ENCODE data around the gene TIMM21. TPM values are rescaled to one million over a fixed set of nuclear protein-coding genes. Genes with fewer than 3 reads are reported as not detected.

TIMM21 gene
- total RNA-seq, 1 experiment from 2014 or later: 36.8 TPM

DNA sequence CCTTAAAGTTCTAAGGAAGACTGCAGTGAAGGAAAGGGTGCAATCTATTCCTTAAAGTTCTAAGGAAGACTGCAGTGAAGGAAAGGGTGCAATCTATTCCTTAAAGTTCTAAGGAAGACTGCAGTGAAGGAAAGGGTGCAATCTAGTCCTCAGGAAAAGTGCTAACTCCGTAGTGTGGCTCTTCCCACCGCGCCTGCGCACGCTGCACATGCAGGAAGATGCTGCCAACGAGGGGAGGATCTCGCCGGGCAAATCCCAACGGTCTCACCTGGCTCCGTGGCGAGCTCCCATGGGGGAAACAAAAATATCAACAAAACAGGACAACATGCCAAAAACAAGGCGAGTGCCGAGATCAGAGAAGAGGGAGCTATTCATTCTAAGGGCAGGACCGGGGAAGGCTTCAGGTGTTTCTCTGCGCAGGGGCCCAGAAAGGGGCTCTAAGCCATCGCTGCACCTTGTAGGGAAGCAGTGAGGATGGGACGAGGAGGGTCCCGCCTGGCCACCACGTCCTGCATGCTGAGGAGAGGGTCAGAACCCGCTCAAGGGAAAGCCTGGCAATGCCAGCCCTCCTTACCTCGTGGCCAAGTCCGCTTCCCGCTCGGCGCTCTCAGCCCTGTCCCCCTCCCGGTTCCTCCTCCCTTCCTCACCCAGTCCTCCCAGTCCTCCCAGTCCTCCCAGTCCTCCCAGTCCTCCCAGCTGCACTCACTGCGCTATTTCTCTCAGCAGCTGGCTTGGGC is 24.5 kb downstream of the TIMM21 start:
- no peaks in the 10 kb centered on the region for H3K36me3 ChIP-seq
- no peak for DNase-seq
- no peak overlapping the region for H3K4me3 ChIP-seq
- H3K27me3 ChIP-seq: peaks cover 2% of the 10 kb centered on the region; the same call in 1 of the 2 replicates
- no peaks in the 10 kb centered on the region for H3K9me3 ChIP-seq

DNA sequence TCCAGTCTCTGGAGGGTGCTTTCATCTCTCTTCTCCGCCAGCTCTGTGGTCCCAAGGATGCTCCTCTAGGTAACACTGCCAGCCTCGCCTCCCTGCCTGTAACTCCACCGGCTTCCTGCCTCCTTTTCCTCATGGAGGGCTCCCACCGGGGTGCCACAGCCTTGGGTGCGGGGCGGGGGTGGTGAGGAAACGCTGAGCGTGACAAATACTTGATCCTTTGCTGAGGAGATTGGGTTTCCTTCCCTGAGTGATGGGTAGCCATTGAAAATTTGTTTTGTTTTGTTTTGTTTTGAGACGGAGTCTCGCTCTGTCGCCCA is 25.1 kb downstream of the TIMM21 start:
- DNase-seq: no peak
- Histone ChIP-seq H3K36me3 (no peaks in the 10 kb centered on the region), H3K9me3 (no peaks in the 10 kb centered on the region), H3K27me3 (peaks cover 2% of the 10 kb centered on the region; the same call in 1 of the 2 replicates), H3K4me3 (no peak overlapping the region)

DNA sequence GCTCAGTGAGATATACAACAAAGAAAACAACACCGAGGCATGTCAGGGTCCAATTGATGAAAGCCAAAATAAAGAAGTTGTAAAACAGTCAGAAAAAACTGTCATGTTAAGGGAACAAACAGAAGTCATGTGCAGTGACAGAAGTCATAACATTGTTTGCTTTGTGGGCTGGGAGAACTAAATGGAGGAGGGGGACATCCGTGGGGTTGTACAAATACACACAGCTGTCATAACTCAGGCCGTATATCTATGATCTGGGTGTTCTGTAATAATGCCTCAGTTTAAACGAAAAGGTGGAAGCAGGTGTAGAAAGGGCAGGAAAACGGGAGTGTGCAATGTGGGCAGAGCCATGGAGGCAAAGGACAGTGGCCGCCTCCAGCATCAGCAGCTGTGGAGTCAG is 27.3 kb downstream of the TIMM21 start:
- Histone ChIP-seq H3K36me3 (no peaks in the 10 kb centered on the region), H3K4me3 (no peak overlapping the region), H3K9me3 (no peaks in the 10 kb centered on the region), H3K27me3 (no peaks in the 10 kb centered on the region)
- no peak for DNase-seq

DNA sequence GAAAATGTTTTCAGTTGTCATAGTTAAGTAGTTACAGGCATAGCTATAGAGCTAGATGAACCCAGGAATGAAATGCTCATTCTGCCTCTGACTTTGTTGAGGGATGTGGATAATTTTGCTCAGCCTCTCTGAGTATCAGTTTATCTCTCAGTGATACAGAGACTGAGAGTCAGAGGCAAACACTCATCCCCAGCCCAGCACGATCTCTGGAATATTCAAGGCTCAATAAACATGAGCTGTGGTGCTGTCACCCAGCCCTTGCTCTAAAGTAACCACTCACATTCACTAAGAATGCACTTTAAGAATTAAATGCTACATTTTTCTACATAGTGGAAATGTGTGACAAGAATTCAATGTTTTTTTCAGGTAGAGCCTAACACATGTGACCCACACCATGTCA is 30.6 kb downstream of the TIMM21 start:
- Histone ChIP-seq H3K4me3 (no peak overlapping the region), H3K36me3 (no peaks in the 10 kb centered on the region), H3K27me3 (no peaks in the 10 kb centered on the region), H3K9me3 (no peaks in the 10 kb centered on the region)
- DNase-seq: no peak

DNA sequence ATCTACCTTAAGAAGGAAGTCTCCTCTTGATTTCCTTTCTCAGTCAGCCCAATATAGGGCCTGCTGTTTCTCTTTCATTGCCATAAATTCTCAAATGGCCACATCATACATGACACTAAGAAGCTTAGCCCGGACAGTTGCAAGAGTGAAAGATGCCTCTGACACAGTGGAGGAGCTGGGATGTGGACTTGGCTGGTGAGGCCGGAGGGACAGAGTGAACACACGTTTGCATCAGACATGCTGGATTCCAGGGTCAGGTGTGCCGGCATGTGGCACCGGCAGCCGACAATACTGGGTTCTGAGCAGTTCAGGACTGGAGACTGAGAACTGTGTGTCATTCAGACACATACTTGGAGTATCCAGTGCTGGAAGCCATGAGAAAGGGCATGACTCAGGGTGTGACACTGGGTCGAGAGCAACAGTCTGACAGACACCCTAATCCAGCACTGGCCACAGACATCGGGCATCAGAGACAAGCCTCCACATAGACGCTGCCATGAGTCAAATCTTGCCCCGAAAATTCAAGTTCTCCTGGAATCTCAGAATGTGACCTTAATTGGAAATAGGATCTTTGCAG is 31.4 kb downstream of the TIMM21 start:
- Histone ChIP-seq H3K36me3 (no peaks in the 10 kb centered on the region), H3K27me3 (no peaks in the 10 kb centered on the region), H3K4me3 (no peak overlapping the region), H3K9me3 (no peaks in the 10 kb centered on the region)
- no peak for DNase-seq

DNA sequence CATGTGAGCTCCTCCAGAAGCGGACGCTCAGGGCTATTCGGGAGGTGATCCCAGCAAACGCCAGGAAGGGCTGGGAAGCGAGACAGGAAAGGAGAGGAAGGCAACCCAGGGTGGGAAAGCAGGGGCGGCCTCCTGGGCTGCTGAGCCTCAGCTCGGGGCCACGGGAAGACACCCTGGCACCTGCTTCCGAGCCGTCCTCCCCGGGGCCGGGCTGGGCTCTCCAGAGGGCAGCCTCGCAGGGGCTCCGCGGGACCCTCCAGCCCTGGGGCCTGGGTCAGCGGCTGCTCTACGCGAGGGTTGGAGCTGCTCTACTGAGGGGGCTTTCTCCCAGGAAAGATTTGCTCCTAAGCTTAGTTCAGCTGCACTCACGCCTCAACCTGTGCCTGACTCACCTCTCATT is 34.0 kb downstream of the TIMM21 start:
- Histone ChIP-seq H3K36me3 (no peaks in the 10 kb centered on the region), H3K4me3 (no peak overlapping the region), H3K9me3 (no peaks in the 10 kb centered on the region), H3K27me3 (no peaks in the 10 kb centered on the region)
- DNase-seq: no peak

DNA sequence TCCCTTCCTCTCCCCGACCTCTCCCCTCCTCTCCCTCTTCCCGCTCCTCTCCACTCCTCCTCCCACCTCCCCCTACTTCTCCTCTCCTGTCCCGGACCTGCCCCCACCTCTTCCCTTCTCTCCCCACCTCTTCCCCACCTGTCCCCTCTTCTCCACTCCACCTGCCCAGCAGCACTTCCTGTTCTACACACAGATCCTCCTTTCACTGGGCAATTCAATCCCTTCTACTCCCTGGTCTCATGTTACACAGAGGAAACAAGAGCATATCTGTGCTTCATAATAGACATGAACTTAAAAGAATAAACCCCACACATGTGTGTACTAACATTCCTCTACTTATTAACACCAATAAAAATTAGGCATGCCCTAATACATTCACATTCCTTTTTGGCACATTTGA is 34.8 kb downstream of the TIMM21 start:
- H3K9me3 ChIP-seq: no peaks in the 10 kb centered on the region
- no peaks in the 10 kb centered on the region for H3K36me3 ChIP-seq
- no peak overlapping the region for H3K4me3 ChIP-seq
- H3K27me3 ChIP-seq: no peaks in the 10 kb centered on the region
- DNase-seq: no peak

DNA sequence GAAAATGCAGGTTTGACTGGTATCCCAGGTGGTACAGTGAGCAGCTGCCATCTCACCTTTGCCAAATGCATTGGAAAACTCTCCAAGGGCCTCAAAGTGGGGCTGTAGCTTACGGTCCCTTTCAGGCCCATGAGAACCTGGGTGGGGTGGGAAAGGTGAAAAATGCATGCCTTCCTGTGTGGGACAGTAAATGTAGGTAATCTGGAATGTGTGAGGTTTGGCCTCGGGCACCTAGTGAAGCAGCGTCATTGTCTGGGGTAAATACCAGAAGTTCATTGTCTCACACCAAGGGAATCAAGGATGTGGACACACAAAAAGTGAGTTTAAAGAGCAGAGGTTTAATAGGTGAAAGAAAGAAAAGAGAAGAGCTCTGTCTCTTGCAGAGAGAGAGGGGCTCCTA is 36.6 kb downstream of the TIMM21 start:
- Histone ChIP-seq H3K27me3 (no peaks in the 10 kb centered on the region), H3K4me3 (no peak overlapping the region), H3K9me3 (no peaks in the 10 kb centered on the region), H3K36me3 (no peaks in the 10 kb centered on the region)
- no peak for DNase-seq

DNA sequence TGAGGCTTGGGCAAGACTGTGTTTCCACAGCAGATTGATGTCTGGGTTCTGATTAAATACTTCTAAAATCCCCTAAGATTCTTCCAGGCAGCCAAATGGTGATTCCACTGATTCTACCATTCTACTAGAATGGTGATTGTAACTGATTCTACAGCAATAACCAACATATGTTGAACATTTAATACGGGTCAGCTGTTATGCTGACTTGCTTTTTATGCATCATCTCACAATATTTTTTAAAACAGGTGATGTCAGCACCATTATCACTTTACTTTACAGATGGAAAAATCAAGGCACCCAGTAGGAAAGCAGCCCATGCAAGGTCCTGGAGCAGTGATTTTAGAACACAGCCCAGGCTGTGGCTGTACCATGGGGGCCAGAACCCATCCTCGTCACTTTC is 37.5 kb downstream of the TIMM21 start:
- Histone ChIP-seq H3K9me3 (no peaks in the 10 kb centered on the region), H3K27me3 (no peaks in the 10 kb centered on the region), H3K4me3 (no peak overlapping the region), H3K36me3 (no peaks in the 10 kb centered on the region)
- DNase-seq: no peak

DNA sequence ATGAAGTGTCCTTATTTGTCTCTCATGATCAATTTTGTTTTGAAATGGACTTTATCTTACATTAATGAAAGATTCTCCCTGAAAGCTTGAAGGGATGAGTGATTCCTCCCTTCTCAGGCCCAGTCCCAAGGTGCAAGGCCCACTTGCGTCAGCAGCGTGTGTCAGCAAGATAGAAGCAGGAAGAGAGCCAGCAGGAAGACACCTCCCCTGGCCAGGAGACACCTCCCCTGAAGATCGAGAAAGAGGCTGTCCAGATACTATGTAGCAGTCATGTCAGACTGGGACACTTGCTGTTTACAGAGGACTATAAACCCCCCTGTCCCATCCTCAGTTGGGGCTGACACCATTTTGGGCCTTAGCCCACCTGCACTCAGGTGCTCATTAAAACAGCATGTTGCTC is 38.3 kb downstream of the TIMM21 start:
- H3K27me3 ChIP-seq: no peaks in the 10 kb centered on the region
- DNase-seq: no peak
- no peaks in the 10 kb centered on the region for H3K36me3 ChIP-seq
- no peaks in the 10 kb centered on the region for H3K9me3 ChIP-seq
- H3K4me3 ChIP-seq: no peak overlapping the region

DNA sequence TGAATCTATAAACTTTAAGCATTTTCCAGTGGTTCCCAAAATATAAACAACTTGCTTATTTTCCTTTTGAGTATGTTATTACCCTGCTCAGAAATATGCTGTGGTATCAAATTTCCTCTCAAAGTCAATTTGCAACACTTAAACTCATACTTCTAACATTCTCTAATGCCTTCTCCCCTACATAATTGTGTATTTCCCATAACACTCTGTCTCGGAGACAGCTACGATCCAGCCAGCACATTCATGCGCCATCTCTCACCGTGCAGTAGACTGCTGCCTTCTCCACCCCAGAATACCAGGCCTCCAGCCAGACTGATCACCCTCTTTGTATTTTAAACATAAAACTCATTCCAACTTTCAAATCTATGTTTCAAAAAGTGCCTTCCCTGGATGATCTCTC is 41.8 kb downstream of the TIMM21 start:
- Histone ChIP-seq H3K4me3 (no peak overlapping the region), H3K9me3 (no peaks in the 10 kb centered on the region), H3K36me3 (no peaks in the 10 kb centered on the region), H3K27me3 (no peaks in the 10 kb centered on the region)
- peak; percentile 82 for DNase-seq

DNA sequence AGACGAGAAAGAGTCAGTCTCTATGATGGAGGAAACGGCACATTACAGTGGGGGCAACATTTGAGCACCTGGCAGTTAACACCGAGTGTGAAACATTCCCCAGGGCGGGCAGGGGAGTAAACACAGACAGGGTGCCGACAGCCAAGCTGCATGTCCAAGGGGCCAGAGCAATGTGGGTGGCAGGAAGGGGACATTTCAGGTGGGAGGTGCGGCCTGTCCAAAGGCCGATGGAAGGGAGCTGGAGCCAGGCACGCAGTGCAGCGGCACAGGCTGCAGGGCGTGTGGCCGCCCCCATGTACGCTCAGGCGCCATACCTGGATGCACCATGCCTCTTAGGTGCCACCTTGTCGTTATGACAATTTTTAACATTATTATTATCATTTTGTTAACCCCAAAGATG is 43.3 kb downstream of the TIMM21 start:
- no peaks in the 10 kb centered on the region for H3K9me3 ChIP-seq
- no peak overlapping the region for H3K4me3 ChIP-seq
- DNase-seq: no peak
- no peaks in the 10 kb centered on the region; the same call in 1 of the 2 replicates for H3K36me3 ChIP-seq
- H3K27me3 ChIP-seq: no peaks in the 10 kb centered on the region

DNA sequence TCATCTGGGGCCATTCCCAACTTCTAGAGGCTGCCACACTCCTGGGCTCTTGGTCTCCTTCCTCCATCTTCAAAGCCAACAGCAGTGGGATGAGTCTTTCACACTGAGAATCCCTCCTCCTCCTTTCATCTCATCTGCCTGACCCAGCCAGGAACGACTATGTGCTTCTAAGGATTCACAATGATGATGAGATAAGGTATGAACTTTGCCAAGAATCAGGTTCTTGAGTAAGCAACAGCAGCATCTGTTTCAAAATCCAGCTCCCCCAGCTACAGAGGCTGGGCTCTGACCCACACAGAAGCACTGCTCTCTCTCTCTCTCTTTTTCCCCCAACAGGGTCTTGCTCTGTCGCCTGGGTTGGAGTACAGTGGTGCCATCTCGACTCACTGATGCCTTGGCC is 46.4 kb downstream of the TIMM21 start:
- no peak overlapping the region for H3K4me3 ChIP-seq
- H3K27me3 ChIP-seq: no peaks in the 10 kb centered on the region
- no peaks in the 10 kb centered on the region; the same call in 1 of the 2 replicates for H3K36me3 ChIP-seq
- no peaks in the 10 kb centered on the region for H3K9me3 ChIP-seq
- DNase-seq: no peak

DNA sequence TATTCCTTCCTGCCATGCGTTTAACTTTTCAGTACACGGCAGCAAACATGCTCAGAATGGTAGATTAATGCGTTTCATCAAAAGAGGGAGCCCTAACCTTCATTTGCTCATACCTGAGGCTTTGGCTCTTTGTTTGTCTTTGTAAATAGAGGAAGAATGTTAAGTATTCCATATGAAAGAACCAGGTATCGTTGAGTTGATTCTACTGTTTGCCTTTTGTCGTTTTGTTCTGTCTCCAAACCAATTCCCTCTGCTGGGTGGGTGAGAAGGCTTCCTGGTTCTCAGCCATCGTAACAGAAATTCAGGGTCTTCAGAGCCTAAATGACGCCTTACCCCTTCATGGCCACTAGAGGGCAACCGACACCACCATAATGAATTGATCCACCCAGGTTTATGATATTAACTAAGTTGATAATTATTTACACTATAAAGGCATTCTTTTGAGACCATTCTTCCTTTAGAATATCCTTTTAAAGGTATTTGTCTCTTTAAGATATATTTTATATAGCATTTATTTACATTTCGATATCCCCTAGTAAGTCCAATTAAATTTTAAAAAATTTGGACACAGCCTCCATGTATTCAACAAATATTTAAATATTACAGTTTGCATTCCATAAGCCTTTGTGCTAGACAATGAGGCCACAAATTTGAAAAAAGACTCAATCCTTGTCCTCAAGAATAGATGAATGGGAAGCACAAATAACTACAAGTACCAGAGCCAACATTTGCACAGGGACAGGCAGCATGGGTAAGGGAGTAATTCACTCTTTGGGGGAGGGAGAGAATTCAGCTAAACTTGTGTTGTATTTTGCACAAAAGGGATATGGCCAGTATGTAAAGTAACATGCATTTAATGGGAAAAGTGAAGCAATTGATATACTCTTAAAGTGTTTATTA is 48.1 kb downstream of the TIMM21 start:
- Histone ChIP-seq H3K9me3 (no peaks in the 10 kb centered on the region), H3K27me3 (no peaks in the 10 kb centered on the region), H3K36me3 (no peaks in the 10 kb centered on the region; the same call in 1 of the 2 replicates), H3K4me3 (peak overlapping the region; percentile 19)
- peak; percentile 14 for DNase-seq

DNA sequence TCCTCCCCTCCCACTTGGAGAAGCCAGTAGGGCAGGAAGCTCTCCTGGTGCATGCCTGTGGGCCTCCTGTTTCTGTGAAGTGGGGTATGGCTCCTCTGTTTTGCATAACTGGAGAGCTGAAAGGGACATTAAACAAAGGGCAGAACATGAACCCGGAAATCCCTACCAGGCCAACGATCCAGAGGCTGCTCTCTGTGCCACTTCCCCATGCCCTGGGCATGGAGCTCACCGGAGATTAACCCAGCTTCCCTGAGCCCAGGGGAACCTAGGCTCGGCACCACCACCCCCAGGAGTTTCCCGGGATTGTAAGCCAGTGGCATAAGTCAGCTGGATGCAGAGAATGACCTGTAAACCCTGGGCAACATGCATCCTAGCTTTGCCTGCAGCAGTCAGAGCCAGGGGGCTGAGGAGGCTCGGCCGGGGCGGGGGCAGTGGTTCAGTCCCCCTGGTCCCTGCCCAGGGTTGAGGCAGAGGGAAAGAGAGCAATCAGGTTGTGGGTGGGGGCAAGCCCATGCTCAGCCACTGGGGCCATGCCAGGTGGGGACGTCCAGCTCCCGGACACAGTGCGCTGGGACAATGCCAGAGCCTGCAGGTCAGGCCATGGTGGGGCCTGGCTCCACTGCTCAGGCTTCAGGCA is 49.5 kb downstream of the TIMM21 start:
- H3K9me3 ChIP-seq: no peaks in the 10 kb centered on the region
- no peak for DNase-seq
- no peak overlapping the region for H3K4me3 ChIP-seq
- H3K36me3 ChIP-seq: no peaks in the 10 kb centered on the region; the same call in 1 of the 2 replicates
- no peaks in the 10 kb centered on the region for H3K27me3 ChIP-seq

DNA sequence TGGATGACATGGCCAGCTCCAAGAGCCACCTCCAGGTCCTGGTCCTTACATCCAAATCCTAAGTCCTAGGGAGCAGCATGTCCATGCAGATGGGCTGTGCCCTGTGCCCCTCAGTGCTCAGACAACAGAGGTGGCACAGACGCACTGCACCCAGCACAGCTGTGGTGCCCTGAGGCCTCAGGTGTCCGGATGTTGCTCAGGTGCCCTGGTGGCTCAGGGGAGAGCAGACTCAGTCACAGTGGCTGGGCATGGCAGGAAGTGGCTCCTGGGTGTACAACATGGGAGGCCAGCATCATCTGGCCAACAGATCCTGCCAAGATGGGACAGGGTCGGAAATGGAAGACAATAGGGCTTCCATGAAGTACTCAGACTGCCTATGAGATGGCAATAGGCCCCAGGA is 50.1 kb downstream of the TIMM21 start:
- Histone ChIP-seq H3K4me3 (no peak overlapping the region), H3K9me3 (no peaks in the 10 kb centered on the region), H3K36me3 (no peaks in the 10 kb centered on the region; the same call in 1 of the 2 replicates), H3K27me3 (no peaks in the 10 kb centered on the region)
- DNase-seq: no peak

DNA sequence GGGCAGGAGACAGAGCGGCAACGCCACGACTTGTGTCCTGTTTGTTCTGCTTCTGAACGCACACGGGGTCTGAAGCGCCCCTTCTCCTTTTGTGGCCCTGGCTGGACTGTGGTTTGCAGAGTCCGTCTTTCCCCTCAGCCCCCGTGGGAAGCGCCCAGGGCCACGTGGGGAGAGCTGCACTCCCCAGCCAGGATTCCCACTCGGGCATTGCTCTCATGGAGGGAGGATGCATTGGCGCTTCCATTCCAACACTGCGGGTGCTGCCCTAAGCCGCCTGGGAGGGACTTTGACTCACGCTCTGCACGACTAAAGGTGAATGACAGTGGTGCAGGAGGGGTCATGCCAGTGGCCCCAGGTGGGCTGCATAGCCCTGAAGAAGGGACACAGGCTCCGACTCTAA is 52.5 kb downstream of the TIMM21 start:
- Histone ChIP-seq H3K36me3 (no peaks in the 10 kb centered on the region; the same call in 1 of the 2 replicates), H3K9me3 (no peaks in the 10 kb centered on the region), H3K27me3 (no peaks in the 10 kb centered on the region), H3K4me3 (no peak overlapping the region)
- no peak for DNase-seq

All from MG63 (cell line).